A673 (cell line): ENCODE results near the gene CRB2.

Experiments used
- CTCF ChIP-seq: fragments of 300-800, 200-600 bp; sonication (generic); conservative IDR thresholded peaks from 2 replicates; pipeline ENCODE4 v1.5.1; 2017; ENCODE audit warnings: low read depth, mild to moderate bottlenecking, antibody characterized with exemption, low read length, moderate library complexity, mixed read lengths
- EZH2 ChIP-seq: fragments of 200-600 bp; sonication (generic); IDR thresholded peaks from 2 replicates; pipeline ENCODE4 v1.6.1; 2017; ENCODE audit warnings: borderline replicate concordance, low read depth, mild to moderate bottlenecking, mixed read lengths, antibody characterized with exemption, low read length; ENCODE audit not compliant: poor library complexity, severe bottlenecking

- TF ChIP-seq CTCF (no peak), EZH2 (no peak)
Measured at GRCh38 chr9:123376218-123377071, 20.4 kb downstream of the CRB2 start.
